GM23248 (cell line): ENCODE results near the gene VPS35L. TPM values are rescaled to one million over a fixed set of nuclear protein-coding genes. Genes with fewer than 3 reads are reported as not detected.
A peak's percentile ranks its signal among the peaks of the same experiment; 100 is the strongest.

Experiments
- DNase-seq: peaks from one replicate; pipeline ENCODE4 v3.0.0-alpha.2; 2015
- H2AFZ ChIP-seq: fragments of 200-600 bp; sonication (generic); 2 replicates; pipeline ENCODE4 v1.6.1; 2016; ENCODE audit warnings: antibody characterized with exemption
- H3F3A ChIP-seq: fragments of 200-600 bp; sonication (generic); 2 replicates; pipeline ENCODE4 v1.6.1; 2016; ENCODE audit warnings: mild to moderate bottlenecking, antibody characterized with exemption, mixed run types; ENCODE audit not compliant: insufficient read depth
- H3K27ac ChIP-seq: fragments of 200-600 bp; sonication (generic); 2 replicates; pipeline ENCODE4 v1.5.1; 2016; ENCODE audit warnings: mild to moderate bottlenecking
- H3K27me3 ChIP-seq: fragments of 200-600 bp; sonication (generic); replicated peaks from 2 replicates; pipeline ENCODE4 v1.6.1; 2016; ENCODE audit warnings: mild to moderate bottlenecking; ENCODE audit not compliant: insufficient read depth
- H3K36me3 ChIP-seq: fragments of 200-600 bp; sonication (generic); 2 replicates; pipeline ENCODE4 v1.6.1; 2016; ENCODE audit warnings: low read depth, mild to moderate bottlenecking
- H3K4me1 ChIP-seq: fragments of 200-600 bp; sonication (generic); 2 replicates; pipeline ENCODE4 v1.6.1; 2016; ENCODE audit warnings: mild to moderate bottlenecking; ENCODE audit not compliant: insufficient read depth
- H3K4me2 ChIP-seq: fragments of 200-600 bp; sonication (generic); one replicate; pipeline ENCODE4 v1.6.1; 2016; ENCODE audit warnings: mild to moderate bottlenecking; ENCODE audit not compliant: unreplicated experiment
- H3K4me3 ChIP-seq: fragments of 200-600 bp; sonication (generic); 2 replicates; pipeline ENCODE4 v1.5.1; 2016; ENCODE audit warnings: mild to moderate bottlenecking
- H3K79me2 ChIP-seq: fragments of 200-600 bp; sonication (generic); 2 replicates; pipeline ENCODE4 v1.6.1; 2016; ENCODE audit warnings: mild to moderate bottlenecking; ENCODE audit not compliant: insufficient read depth
- H3K9ac ChIP-seq: fragments of 200-600 bp; sonication (generic); 2 replicates; pipeline ENCODE4 v1.6.1; 2016; ENCODE audit warnings: mild to moderate bottlenecking
- H3K9me2 ChIP-seq: fragments of 200-600 bp; sonication (generic); 2 replicates; pipeline ENCODE4 v1.6.1; 2016; ENCODE audit warnings: mixed run types, mild to moderate bottlenecking, moderate library complexity; ENCODE audit not compliant: insufficient read depth
- H3K9me3 ChIP-seq: fragments of 200-600 bp; sonication (generic); one replicate; pipeline ENCODE4 v1.6.1; 2017; ENCODE audit warnings: low read depth
- H4K20me1 ChIP-seq: fragments of 200-600 bp; sonication (generic); 2 replicates; pipeline ENCODE4 v1.6.0; 2016; ENCODE audit not compliant: insufficient read depth
- EZH2 ChIP-seq: fragments of 200-600 bp; sonication (generic); IDR thresholded peaks from 2 replicates; pipeline ENCODE4 v1.6.1; 2018; ENCODE audit warnings: antibody characterized with exemption, mild to moderate bottlenecking; ENCODE audit not compliant: insufficient read depth, poor library complexity, severe bottlenecking
- EZH2phosphoT487 ChIP-seq: fragments of 200-600 bp; sonication (generic); IDR thresholded peaks from 2 replicates; pipeline ENCODE4 v1.6.1; 2018; ENCODE audit warnings: antibody characterized with exemption, moderate library complexity, mild to moderate bottlenecking, low read depth; ENCODE audit not compliant: insufficient read depth
- WGBS, 2 experiments: methylation state at CpG; one replicate each; pipeline ENCODE4 v1.1.6; 2015 to 2017; ENCODE audit warnings: low lambda C conversion rate in 2 of 2, low coverage in 1 of 2; ENCODE audit errors: missing lambda C conversion rate in 2 of 2; 5-methylcytosine and 5-hydroxymethylcytosine counted together
- in situ Hi-C: fragments of 300-500 bp; cut with MboI; formaldehyde crosslinking; loops from 2 replicates; pipeline ENCODE4 v1.15.0; 2020
- polyA plus RNA-seq: library from polyadenylated mRNA; unstranded; fragments of >200 nt; fragmentation: Nextera tagmentation; extraction: Ambion mirVana; gene quantifications from 2 replicates; pipeline ENCODE4 v1.2.1, GENCODE V29; 2016
- total RNA-seq: library from RNA; depleted of rRNA; stranded (reverse); fragments of >200 nt; shearing (Covaris generic); gene quantifications from 2 replicates; pipeline ENCODE4 v1.2.3, GENCODE V29; 2014

VPS35L gene
- total and polyA plus RNA-seq, 2 experiments from 2014 or later: 19.9 to 58.2 TPM

- WGBS, 2 experiments: 80% methylated on average over 1 of the region's 1 CpG
- Histone ChIP-seq H3K36me3 (peaks cover 5% of the 10 kb centered on the region), H3K9me2 (no peaks in the 10 kb centered on the region), H4K20me1 (no peaks in the 10 kb centered on the region), H3K4me2 (no peak overlapping the region), H3K27me3 (no peaks in the 10 kb centered on the region), H3F3A (peaks cover 33% of the 10 kb centered on the region), H2AFZ (no peak overlapping the region), H3K79me2 (no peaks in the 10 kb centered on the region), H3K4me3 (no peak overlapping the region), H3K27ac (no peak overlapping the region), H3K4me1 (peaks cover 27% of the 10 kb centered on the region), H3K9me3 (no peaks in the 10 kb centered on the region), H3K9ac (no peak overlapping the region)
- TF ChIP-seq EZH2: no peak
- no peak for TF ChIP-seq EZH2phosphoT487
- DNase-seq: no peak
- in situ Hi-C loops: loop anchor here (10.0 kb wide), 1 partner anchor 279 kb away; the partner anchor contains the start of gene GPRC5B
These were observed 50.2 kb downstream of the VPS35L start for GRCh38 chr16:19605701-19606100.

DNA sequence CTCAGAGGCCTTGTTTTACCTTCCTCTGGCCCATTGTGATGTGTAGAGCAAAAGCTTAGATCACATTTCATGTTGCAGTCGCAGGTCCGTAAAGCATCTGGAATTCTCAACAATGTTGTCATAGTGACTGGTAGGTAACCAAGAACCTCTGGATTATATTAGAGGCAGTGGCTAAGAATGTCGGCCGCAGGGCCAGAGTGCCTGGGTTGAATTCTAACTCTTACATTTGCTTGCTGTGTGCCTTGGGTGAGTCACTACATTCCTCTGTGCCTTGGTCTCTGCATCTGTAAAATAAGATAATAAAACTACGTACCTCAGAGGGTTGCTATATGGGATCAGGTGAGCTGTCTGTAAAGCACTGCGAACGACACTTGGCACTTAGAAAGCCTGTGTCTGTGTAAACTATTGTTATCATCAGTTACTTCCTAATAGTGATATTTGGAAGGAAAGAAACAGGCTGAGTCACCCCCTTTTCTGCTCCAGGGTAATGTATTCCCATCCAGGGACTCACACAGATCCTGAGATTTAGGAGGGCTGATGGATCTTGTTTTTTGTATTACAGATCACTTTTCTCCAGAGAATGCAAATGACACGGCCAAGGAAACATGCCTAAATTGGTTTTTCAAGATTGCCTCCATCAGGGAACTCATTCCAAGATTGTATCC, 52.2 kb downstream of the VPS35L start:
- no peak for TF ChIP-seq EZH2
- no peak for TF ChIP-seq EZH2phosphoT487
- Histone ChIP-seq H4K20me1 (no peaks in the 10 kb centered on the region), H2AFZ (0 out of 2 replicates have a peak overlapping the region, but pooled peaks have one; percentile 37), H3K4me1 (peaks cover 27% of the 10 kb centered on the region), H3K4me3 (peak overlapping the region; percentile 30), H3K36me3 (no peaks in the 10 kb centered on the region; the same call in 1 of the 2 replicates), H3K9me3 (no peaks in the 10 kb centered on the region), H3K27me3 (no peaks in the 10 kb centered on the region), H3K4me2 (peak overlapping the region; percentile 48), H3K9ac (peak overlapping the region; percentile 76), H3K27ac (peak overlapping the region; percentile 96), H3K79me2 (no peaks in the 10 kb centered on the region), H3F3A (peaks cover 33% of the 10 kb centered on the region), H3K9me2 (no peaks in the 10 kb centered on the region)
- 2 to 7% methylated on average over 8 of the region's 8 CpGs for WGBS, 2 experiments
- in situ Hi-C loops: loop anchor here (10.0 kb wide), 1 partner anchor 277 kb away; the partner anchor contains the start of gene GPRC5B
- DNase-seq: peak; percentile 92

DNA sequence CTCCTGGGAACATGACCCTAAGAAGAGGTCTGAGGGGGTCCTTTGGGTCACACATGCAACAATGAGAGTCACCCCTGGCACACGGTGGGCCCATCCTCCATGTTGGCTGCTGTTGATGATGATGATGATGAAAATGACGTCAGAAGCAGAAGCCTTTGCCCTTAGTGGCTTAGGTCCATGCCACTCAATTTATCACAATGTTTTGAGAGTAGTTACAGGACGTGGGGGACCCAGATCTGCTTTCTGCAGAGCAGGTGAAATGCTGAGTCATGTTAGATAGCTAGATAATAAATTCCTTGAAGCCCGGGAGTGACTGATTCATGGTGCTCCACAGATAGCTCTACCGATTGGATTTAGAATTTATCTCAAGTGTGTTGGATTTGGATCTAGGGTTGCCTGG, 53.9 kb downstream of the VPS35L start:
- H3K27ac ChIP-seq: no peak overlapping the region
- WGBS, 2 experiments: 87 to 95% methylated on average over 5 of the region's 5 CpGs
- H4K20me1 ChIP-seq: no peaks in the 10 kb centered on the region
- H3K36me3 ChIP-seq: no peaks in the 10 kb centered on the region; the same call in 1 of the 2 replicates
- H3K9me3 ChIP-seq: no peaks in the 10 kb centered on the region
- no peak overlapping the region for H2AFZ ChIP-seq
- no peaks in the 10 kb centered on the region for H3K27me3 ChIP-seq
- H3K9ac ChIP-seq: no peak overlapping the region
- in situ Hi-C loops: loop anchor here (10.0 kb wide), 1 partner anchor 275 kb away; the partner anchor contains the start of gene GPRC5B
- H3K4me3 ChIP-seq: no peak overlapping the region
- no peak for TF ChIP-seq EZH2
- TF ChIP-seq EZH2phosphoT487: no peak
- H3K4me1 ChIP-seq: peaks cover 37% of the 10 kb centered on the region
- H3F3A ChIP-seq: peaks cover 43% of the 10 kb centered on the region
- no peaks in the 10 kb centered on the region for H3K79me2 ChIP-seq
- no peaks in the 10 kb centered on the region for H3K9me2 ChIP-seq
- no peak overlapping the region for H3K4me2 ChIP-seq
- no peak for DNase-seq

DNA sequence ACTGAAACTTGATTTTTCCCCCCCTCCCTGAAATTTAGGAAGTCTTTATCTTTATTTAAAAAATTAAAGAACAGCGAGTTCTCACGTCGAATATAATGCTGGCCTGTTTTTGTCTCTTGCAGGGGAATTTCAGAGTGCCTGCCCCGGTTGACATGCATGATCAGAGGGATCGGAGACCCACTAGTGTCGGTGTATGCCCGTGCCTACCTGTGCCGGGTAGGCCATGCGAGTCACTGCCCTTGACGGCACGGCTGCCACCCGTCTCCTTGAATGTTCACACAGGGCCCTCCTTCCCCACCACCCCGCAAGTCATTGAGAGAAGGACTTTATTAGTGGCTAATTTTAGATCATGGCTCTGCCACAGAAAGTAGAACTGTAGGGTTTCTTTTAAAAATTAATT, 54.7 kb downstream of the VPS35L start:
- no peaks in the 10 kb centered on the region for H3K9me2 ChIP-seq
- no peak overlapping the region for H3K9ac ChIP-seq
- no peak overlapping the region for H2AFZ ChIP-seq
- no peak for TF ChIP-seq EZH2
- no peak for TF ChIP-seq EZH2phosphoT487
- H3K36me3 ChIP-seq: no peaks in the 10 kb centered on the region; the same call in 1 of the 2 replicates
- no peak overlapping the region for H3K27ac ChIP-seq
- H3F3A ChIP-seq: peaks cover 45% of the 10 kb centered on the region
- H3K79me2 ChIP-seq: no peaks in the 10 kb centered on the region
- H3K4me1 ChIP-seq: peaks cover 40% of the 10 kb centered on the region
- H3K4me3 ChIP-seq: no peak overlapping the region
- in situ Hi-C loops: no loop called here
- H4K20me1 ChIP-seq: no peaks in the 10 kb centered on the region
- 96 to 98% methylated on average over 13 of the region's 13 CpGs for WGBS, 2 experiments
- no peaks in the 10 kb centered on the region for H3K27me3 ChIP-seq
- no peaks in the 10 kb centered on the region for H3K9me3 ChIP-seq
- DNase-seq: no peak
- H3K4me2 ChIP-seq: no peak overlapping the region
